Prostate gland (tissue), 2 donors: ENCODE data around the gene DDX54.

Experiments used
- CTCF ChIP-seq, 4 experiments: fragments of 200-600 bp in 2 of 4; fragments of 450-650 bp in 2 of 4; sonication (generic) in 2 of 4; IDR thresholded peaks; 1 replicate in 3 of 4; 2 replicates in 1 of 4; pipeline ENCODE4 v1.5.1; 2016 to 2019; ENCODE audit warnings: antibody characterized with exemption in 4 of 4, mild to moderate bottlenecking in 2 of 4, moderate library complexity in 2 of 4
- POLR2A ChIP-seq: fragments of 450-650 bp; IDR thresholded peaks from one replicate; pipeline ENCODE4 v1.6.1; 2016; ENCODE audit warnings: antibody characterized with exemption, mild to moderate bottlenecking
- POLR2AphosphoS5 ChIP-seq: sonication (generic); formaldehyde crosslinking; IDR thresholded peaks from one replicate; pipeline ENCODE4 v1.6.1; 2017; ENCODE audit warnings: antibody characterized with exemption

- TF ChIP-seq CTCF (IDR thresholded peaks at IDR 0.05) (no peak), POLR2A (no peak), POLR2AphosphoS5 (no peak)
Observed at GRCh38 chr12:113164014-113164413, 21.3 kb downstream of the DDX54 start.
